GM19397 (cell line): ENCODE data around the gene ATP6V0D1.

Experiments
- ATAC-seq: cut with Tn5 transposase; IDR thresholded peaks from one replicate; pipeline ENCODE4 v1.9.1; 2021; ENCODE audit warnings: mild to moderate bottlenecking, moderate library complexity; ENCODE audit not compliant: unreplicated experiment

Gene ATP6V0D1

GRCh38 chr16:67445913-67446907, 34.7 kb downstream of the ATP6V0D1 start:
- ATAC-seq, result no peak

GRCh38 chr16:67445441-67445912, 35.5 kb downstream of the ATP6V0D1 start:
- ATAC-seq, result no peak

- ATAC-seq, result no peak
These were observed 35.9 kb downstream of the ATP6V0D1 start for GRCh38 chr16:67445126-67445426.

GRCh38 chr16:67444259-67445125, 36.5 kb downstream of the ATP6V0D1 start:
- ATAC-seq, result no peak

- no peak for ATAC-seq
These were observed 37.7 kb downstream of the ATP6V0D1 start for GRCh38 chr16:67443265-67443664.

DNA sequence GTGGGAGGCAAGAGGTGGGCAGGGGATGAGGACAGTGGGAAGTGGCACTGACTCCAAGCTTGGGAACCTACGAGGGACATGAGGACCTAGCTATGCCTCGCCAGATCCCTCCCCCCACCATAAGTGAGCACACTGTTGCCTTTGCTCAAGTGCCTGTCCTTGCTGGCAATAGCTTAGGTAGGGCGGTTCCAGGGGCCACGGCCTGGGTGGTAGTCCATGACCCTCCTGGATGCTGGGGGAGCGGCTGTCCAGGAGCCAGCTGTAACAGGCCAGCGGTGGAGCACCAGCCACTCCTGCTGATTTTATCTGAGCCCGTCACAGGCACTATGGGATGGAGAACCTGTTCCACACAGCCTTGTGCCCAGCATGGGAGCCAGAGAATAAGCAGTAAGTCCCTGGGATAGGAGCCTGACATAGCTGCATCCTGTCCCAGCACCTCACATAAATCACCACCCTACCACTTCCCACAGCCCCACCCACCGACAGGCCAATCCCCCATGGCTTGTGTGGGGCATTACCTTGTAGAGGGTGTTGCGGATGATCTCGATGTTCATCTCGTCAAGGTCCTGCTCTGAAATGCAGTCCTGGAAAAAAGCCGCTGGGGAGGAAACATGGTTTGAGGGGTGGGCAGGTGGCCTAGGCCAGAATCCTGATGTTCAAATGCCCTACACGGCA, 38.2 kb downstream of the ATP6V0D1 start:
- no peak for ATAC-seq

- ATAC-seq, result no peak
These were observed 39.0 kb downstream of the ATP6V0D1 start for GRCh38 chr16:67441907-67442306.

- ATAC-seq, result no peak
These were observed 39.6 kb downstream of the ATP6V0D1 start for GRCh38 chr16:67441271-67441753.

- ATAC-seq, result no peak
These were observed 42.0 kb downstream of the ATP6V0D1 start for GRCh38 chr16:67438824-67439393.

DNA sequence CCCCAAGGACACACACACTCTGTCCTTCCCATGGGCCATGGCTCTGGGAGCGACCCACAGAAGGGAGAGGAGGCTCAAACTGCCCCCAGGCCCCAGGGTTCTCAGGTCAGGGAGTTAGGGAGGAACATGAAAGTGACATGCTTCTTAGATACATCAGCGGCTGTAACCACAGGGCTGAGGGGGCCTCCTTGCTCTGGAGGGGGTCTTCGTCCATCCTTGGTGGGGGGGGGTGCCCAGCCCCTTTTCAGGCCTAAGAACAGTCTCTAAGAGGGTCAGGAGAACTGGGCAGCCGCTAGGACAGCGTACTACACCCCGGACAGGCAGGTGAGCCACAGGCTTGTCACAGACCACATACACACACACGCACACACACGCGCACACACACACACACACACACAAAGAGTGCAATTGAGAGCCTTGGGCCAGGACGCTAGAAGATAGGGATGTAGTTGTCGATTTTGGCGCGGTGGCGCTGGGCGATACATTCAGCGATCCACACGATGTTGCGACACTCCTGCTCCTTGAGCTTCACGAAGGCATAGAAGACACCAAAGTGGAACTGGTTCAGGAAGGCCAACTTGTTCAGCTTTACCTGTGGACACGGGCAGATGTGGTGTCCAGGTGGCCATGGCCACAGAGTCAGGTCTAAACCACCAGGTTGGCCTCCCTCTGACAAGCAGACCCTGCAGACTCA, 42.7 kb downstream of the ATP6V0D1 start:
- no peak for ATAC-seq

GRCh38 chr16:67437513-67437912, 43.4 kb downstream of the ATP6V0D1 start:
- ATAC-seq, result no peak

- no peak for ATAC-seq
These were observed 44.2 kb downstream of the ATP6V0D1 start for GRCh38 chr16:67436640-67437193.

DNA sequence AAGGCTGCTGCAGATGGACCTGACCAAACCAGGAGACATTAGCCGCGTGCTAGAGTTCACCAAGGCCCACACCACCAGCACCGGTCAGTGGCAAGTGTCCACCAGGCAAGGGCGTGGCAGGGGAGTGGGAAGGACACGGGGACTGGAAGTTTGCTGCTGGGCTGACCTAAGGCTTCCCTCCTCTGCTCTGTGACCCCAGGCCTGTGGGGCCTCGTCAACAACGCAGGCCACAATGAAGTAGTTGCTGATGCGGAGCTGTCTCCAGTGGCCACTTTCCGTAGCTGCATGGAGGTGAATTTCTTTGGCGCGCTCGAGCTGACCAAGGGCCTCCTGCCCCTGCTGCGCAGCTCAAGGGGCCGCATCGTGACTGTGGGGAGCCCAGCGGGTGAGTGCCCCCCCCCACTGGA, 45.2 kb downstream of the ATP6V0D1 start:
- no peak for ATAC-seq

DNA sequence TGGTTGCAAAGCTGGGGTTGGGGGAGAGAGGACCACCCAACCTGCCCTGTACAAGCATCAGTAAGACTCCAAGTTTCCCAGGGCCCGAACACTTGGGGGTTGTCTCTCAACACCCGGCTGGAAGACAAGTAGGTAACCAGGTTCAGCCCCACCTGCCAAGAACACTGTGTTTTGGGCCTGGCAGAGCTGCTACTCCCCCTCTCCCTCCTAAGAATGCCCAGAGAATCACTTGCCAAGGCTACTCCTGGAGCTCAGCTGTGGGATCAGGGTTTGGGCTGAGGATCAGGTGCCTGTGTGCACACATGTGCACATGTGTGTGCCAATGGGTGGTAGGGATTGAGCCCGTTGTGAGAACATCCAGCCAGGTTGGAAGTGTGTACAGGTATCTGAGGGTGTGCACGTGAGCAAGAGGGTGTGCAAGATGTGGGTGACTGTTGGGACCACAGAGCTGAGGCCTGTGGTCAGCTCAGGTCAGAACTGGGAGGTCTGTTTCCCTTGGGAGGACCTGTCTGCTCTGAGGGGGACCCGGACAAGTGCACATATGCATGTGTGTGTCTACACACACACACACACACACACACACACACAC, 47.7 kb downstream of the ATP6V0D1 start:
- no peak for ATAC-seq

DNA sequence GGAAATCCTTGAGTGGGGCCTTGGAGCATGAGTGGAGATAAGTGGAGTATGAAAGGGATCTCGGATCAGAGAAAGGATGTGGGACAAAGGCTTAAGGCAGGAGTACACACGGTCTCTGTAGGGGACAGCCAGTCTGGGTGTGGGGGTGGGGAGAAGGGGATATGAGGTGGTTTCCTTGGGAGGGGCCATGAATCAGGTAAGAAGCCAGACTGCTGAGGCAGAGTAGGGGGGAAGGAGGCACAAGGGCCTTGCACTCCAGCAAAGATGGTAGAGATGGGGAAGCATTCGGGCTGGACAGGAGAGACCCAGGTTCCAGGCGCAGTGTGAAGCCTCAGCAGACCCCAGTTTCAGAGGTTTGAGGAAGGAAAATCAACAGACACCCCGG, 48.5 kb downstream of the ATP6V0D1 start:
- no peak for ATAC-seq

DNA sequence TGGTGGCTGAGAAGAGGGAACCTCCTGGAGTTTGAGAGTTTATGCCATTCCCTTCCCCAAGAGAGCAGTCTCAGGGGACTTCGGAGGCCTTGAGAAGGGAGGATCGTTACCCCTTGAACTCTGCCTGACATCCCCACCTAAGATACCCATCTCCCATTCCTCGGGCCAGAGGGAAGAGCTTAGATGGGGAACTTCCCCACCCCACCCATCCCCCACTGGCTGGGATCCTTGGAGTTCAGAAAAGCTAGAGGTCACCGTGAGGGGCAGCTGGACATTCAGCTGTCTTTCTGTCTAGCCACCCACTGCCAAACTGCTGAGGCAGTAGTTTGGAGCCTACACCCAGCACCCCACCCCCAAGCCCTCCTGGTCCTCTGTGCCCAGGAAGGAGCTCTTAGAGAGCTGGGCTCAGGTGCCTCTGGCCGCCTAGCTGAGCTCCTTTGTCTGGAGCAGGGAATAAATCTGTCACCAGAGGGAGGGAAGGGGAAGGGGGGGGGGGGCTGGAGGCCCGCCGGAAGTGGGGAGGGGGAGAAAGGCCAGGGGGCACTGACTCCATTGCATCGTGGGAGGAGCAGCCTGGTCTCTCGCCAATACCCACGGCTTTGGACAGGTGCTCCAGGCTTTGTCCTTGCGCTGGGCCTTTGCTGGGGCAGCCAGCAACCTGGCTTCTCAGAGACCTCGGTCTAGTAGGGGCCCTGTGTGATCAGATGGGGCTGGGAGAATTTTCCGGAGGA, 49.0 kb downstream of the ATP6V0D1 start:
- ATAC-seq, result no peak

GRCh38 chr16:67430977-67431774, 49.8 kb downstream of the ATP6V0D1 start, which contains the start of gene HSD11B2:
Gene HSD11B2 (plus strand): TSS chr16:67431121. CDS start chr16:67431249, 128 bp downstream.
- ATAC-seq, result no peak

- ATAC-seq, result no peak
These were observed 50.4 kb downstream of the ATP6V0D1 start for GRCh38 chr16:67430504-67430976.
